K562 (cell line): ENCODE data around the gene TTC28. TPM values are rescaled to one million over a fixed set of nuclear protein-coding genes. Genes with fewer than 3 reads are reported as not detected.

Experiments used
- CBFA2T2 ChIP-seq: fragments of 450-650 bp; conservative IDR thresholded peaks from 2 replicates; pipeline ENCODE4 v1.6.1; 2017; ENCODE audit warnings: mild to moderate bottlenecking
- CTBP1 ChIP-seq: fragments of 450-650 bp; IDR thresholded peaks from 2 replicates; pipeline ENCODE4 v1.6.1; 2016; ENCODE audit warnings: borderline replicate concordance
- ERF ChIP-seq: fragments of 450-650 bp; formaldehyde crosslinking; IDR thresholded peaks from 2 replicates; pipeline ENCODE4 v1.4.0; 2020; ENCODE audit warnings: mild to moderate bottlenecking, mixed read lengths
- HDAC1 ChIP-seq, 2 experiments: fragments of 450-650 bp; IDR thresholded peaks; 2 replicates each; pipeline ENCODE4 v1.6.1; 2016 to 2017; ENCODE audit warnings: inconsistent platforms in 1 of 2, mild to moderate bottlenecking in 1 of 2, moderate library complexity in 1 of 2
- HDAC2 ChIP-seq: fragments of 450-650 bp; IDR thresholded peaks from 2 replicates; pipeline ENCODE4 v1.6.1; 2016; ENCODE audit warnings: mild to moderate bottlenecking
- HINFP ChIP-seq: fragments of 450-650 bp; conservative IDR thresholded peaks from 2 replicates; pipeline ENCODE4 v1.6.1; 2016; ENCODE audit warnings: missing genetic modification characterization, low read depth, mild to moderate bottlenecking, control low read depth, missing compliant biosample characterization
- HLTF ChIP-seq: fragments of 450-650 bp; IDR thresholded peaks from 2 replicates; pipeline ENCODE4 v1.6.1; 2016
- KAT7 ChIP-seq: sonication (generic); formaldehyde crosslinking; IDR thresholded peaks from 2 replicates; pipeline ENCODE4 v1.8.0; 2022; ENCODE audit warnings: missing genetic modification reagents, mild to moderate bottlenecking, borderline replicate concordance
- NFRKB ChIP-seq: fragments of 450-650 bp; IDR thresholded peaks from 2 replicates; pipeline ENCODE4 v1.6.1; 2016; ENCODE audit warnings: low read depth
- NR4A1 ChIP-seq, 2 experiments: fragments of 250-450 bp in 1 of 2; fragments of 450-650 bp in 1 of 2; sonication (Bioruptor Pico) in 1 of 2; IDR thresholded peaks; 2 replicates each; pipeline versions ENCODE4 v1.4.0 to v1.6.1; 2016 to 2020; ENCODE audit warnings: mild to moderate bottlenecking in 2 of 2, missing compliant biosample characterization in 1 of 2, missing genetic modification characterization in 1 of 2, moderate library complexity in 1 of 2
- PCBP2 ChIP-seq: fragments of 200-400 bp; formaldehyde crosslinking; IDR thresholded peaks from 2 replicates; pipeline ENCODE4 v1.6.1; 2018; ENCODE audit warnings: low read length, low read depth, mild to moderate bottlenecking, moderate library complexity; ENCODE audit not compliant: poor library complexity, severe bottlenecking
- SAP30 ChIP-seq: fragments of 200-600 bp; sonication (generic); IDR thresholded peaks from 2 replicates; pipeline ENCODE4 v1.6.1; 2012; ENCODE audit warnings: borderline replicate concordance, low read depth, mild to moderate bottlenecking, moderate library complexity, low read length, control low read depth, inconsistent platforms; ENCODE audit not compliant: insufficient read depth, poor library complexity, severe bottlenecking
- TRIM24 ChIP-seq, 2 experiments: fragments of 450-650 bp; IDR thresholded peaks; 2 replicates each; pipeline ENCODE4 v1.6.1; 2016
- XRCC5 ChIP-seq: fragments of 200-400 bp; formaldehyde crosslinking; IDR thresholded peaks from 2 replicates; pipeline ENCODE4 v1.6.1; 2017; ENCODE audit warnings: low read depth, mild to moderate bottlenecking, low read length
- ZBTB43 ChIP-seq: sonication (generic); formaldehyde crosslinking; IDR thresholded peaks from 2 replicates; pipeline ENCODE4 v1.8.0; 2023; ENCODE audit warnings: mild to moderate bottlenecking, missing genetic modification reagents
- ZNF354B ChIP-seq: fragments of 250-450 bp; sonication (Bioruptor Pico); IDR thresholded peaks from 2 replicates; pipeline ENCODE4 v1.4.0; 2020
- ZNF551 ChIP-seq: fragments of 250-450 bp; sonication (Bioruptor Pico); IDR thresholded peaks from 2 replicates; pipeline ENCODE4 v1.5.0; 2021; ENCODE audit warnings: mild to moderate bottlenecking, moderate library complexity
- ZNF780A ChIP-seq: fragments of 250-450 bp; sonication (Bioruptor Pico); IDR thresholded peaks from 2 replicates; pipeline ENCODE4 v1.5.0; 2021; ENCODE audit warnings: mild to moderate bottlenecking
- polyA plus RNA-seq, 8 experiments: library from polyadenylated mRNA; depleted of rRNA in 4 of 8; stranded (reverse) in 5 of 8; unstranded in 3 of 8; fragments of >200 nt; fragmentation: Nextera tagmentation in 2 of 8; fragmentation: Illumina TruSeq in 1 of 8; extraction: Ambion mirVana in 2 of 8; extraction: Trizol in 1 of 8; gene quantifications; 2 replicates each; pipeline versions ENCODE4 v1.2.1 to v1.2.3, GENCODE V29; 2011 to 2014; ENCODE audit warnings: inconsistent platforms in 1 of 8, missing spikeins in 1 of 8
- total RNA-seq, 7 experiments: library from RNA; depleted of rRNA in 6 of 7; stranded (reverse); fragments of >200 nt in 6 of 7; fragmentation: Illumina TruSeq in 2 of 7; extraction: Trizol in 2 of 7; gene quantifications; 2 replicates each; pipeline versions ENCODE4 v1.2.1 to v1.2.3, GENCODE V29; 2011 to 2021; ENCODE audit warnings: low replicate concordance in 1 of 7
- TF ChIP-seq, protein P1 (sequence below), 2 experiments: fragments of 450-650 bp; IDR thresholded peaks; 2 replicates each; pipeline ENCODE4 v1.6.1; 2018; ENCODE audit warnings: mild to moderate bottlenecking in 2 of 2, low read depth in 1 of 2; ENCODE audit not compliant: partially characterized antibody in 2 of 2

TTC28 gene
- total and polyA plus RNA-seq, 9 of the 15 experiments (the other 6 are each of a cell fraction or from before 2014, with no cell fraction given), result 0.22 to 10.7 (median 3.1) TPM

- no peak for TF ChIP-seq ZBTB43 (CRISPR knock-in tag)
- no peak for TF ChIP-seq KAT7 (CRISPR knock-in tag)
- TF ChIP-seq ZNF551, result no peak
- no peak for TF ChIP-seq XRCC5
- TF ChIP-seq NR4A1 (CRISPR knock-in tag; IDR thresholded peaks at IDR 0.05), result no peak
- TF ChIP-seq NR4A1 (tag; IDR thresholded peaks at IDR 0.05), result no peak
- TF ChIP-seq, protein P1, sequence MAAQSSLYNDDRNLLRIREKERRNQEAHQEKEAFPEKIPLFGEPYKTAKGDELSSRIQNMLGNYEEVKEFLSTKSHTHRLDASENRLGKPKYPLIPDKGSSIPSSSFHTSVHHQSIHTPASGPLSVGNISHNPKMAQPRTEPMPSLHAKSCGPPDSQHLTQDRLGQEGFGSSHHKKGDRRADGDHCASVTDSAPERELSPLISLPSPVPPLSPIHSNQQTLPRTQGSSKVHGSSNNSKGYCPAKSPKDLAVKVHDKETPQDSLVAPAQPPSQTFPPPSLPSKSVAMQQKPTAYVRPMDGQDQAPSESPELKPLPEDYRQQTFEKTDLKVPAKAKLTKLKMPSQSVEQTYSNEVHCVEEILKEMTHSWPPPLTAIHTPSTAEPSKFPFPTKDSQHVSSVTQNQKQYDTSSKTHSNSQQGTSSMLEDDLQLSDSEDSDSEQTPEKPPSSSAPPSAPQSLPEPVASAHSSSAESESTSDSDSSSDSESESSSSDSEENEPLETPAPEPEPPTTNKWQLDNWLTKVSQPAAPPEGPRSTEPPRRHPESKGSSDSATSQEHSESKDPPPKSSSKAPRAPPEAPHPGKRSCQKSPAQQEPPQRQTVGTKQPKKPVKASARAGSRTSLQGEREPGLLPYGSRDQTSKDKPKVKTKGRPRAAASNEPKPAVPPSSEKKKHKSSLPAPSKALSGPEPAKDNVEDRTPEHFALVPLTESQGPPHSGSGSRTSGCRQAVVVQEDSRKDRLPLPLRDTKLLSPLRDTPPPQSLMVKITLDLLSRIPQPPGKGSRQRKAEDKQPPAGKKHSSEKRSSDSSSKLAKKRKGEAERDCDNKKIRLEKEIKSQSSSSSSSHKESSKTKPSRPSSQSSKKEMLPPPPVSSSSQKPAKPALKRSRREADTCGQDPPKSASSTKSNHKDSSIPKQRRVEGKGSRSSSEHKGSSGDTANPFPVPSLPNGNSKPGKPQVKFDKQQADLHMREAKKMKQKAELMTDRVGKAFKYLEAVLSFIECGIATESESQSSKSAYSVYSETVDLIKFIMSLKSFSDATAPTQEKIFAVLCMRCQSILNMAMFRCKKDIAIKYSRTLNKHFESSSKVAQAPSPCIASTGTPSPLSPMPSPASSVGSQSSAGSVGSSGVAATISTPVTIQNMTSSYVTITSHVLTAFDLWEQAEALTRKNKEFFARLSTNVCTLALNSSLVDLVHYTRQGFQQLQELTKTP (IDR thresholded peaks at IDR 0.05; ENCODE audit: low read depth in 1 of 2, partially characterized antibody in 2 of 2), result peak in 1 of 2 experiments; percentile 33
- TF ChIP-seq CTBP1, result no peak
- TF ChIP-seq HLTF, result no peak
- TF ChIP-seq ERF (CRISPR knock-in tag), result no peak
- peak in 1 of 2 experiments; percentile 38; a peak in 1 of 4 replicates for TF ChIP-seq TRIM24 (IDR thresholded peaks at IDR 0.05)
- TF ChIP-seq NFRKB, result no peak
- TF ChIP-seq ZNF354B (CRISPR knock-in tag), result no peak
- TF ChIP-seq PCBP2, result no peak
- no peak for TF ChIP-seq CBFA2T2
- no peak for TF ChIP-seq ZNF780A (CRISPR knock-in tag)
- no peak for TF ChIP-seq HINFP
- no peak for TF ChIP-seq SAP30
- peak; percentile 53; the same call in 1 of the 2 replicates for TF ChIP-seq HDAC2
- TF ChIP-seq HDAC1 (IDR thresholded peaks at IDR 0.05), result peak in 1 of 2 experiments; percentile 74; a peak in 2 of 4 replicates
- TF ChIP-seq, all 486 proteins: peak for 24
These were observed 5.5 kb downstream of the TTC28 start (continued) for GRCh38 chr22:28674121-28674563.
